ENCODE measurements around the gene ADAMTS6.
"Not testable (repeated sequence)": the region's sequence is repeated elsewhere in the genome, so short reads cannot be mapped to it uniquely, and the experiment has no call there.

ADAMTS6 gene

GRCh38 chr5:65199993-65200675 lies 281.6 kb downstream of the ADAMTS6 start:
- in situ Hi-C loops (cut with MboI; ENCODE audit: low sequenced_read_pairs), result no loop called here

DNA sequence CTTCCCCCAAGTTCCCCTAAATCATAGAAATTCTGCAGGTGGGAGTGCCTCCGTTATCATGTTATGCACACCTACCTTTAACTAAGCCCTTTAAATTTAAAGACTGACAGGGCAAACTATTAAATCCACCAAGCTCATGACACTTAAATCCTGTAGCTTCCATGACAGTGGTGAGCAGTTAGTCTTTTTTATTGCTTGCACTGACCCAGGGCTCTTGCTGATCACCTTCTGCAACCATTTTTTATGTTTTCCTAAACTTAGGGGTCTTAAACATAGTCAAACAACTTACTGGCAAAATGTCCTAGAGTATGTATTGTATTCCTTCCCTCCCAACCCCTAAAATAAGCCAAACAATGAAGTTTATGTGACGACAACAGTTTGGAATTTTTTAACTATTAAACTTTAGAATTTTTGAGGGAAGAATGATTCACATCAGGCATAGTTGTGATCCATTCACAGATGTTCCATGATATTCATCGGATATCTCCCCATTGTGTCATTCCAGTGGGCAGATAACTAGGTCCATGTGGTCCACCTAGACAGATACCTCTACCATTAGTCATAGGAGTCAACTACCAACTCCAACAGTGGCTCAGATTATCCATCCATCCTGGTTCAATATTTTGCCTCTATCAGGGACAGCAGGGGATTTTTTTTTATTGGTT lies 283.1 kb downstream of the ADAMTS6 start:
- in situ Hi-C loops (cut with MboI; ENCODE audit: low sequenced_read_pairs), result no loop called here

GRCh38 chr5:65197531-65198455 lies 283.9 kb downstream of the ADAMTS6 start:
- in situ Hi-C loops (cut with MboI; ENCODE audit: low sequenced_read_pairs), result no loop called here

- in situ Hi-C loops (cut with MboI; ENCODE audit: low sequenced_read_pairs), result no loop called here
These were observed 286.8 kb downstream of the ADAMTS6 start for GRCh38 chr5:65194871-65195270.

DNA sequence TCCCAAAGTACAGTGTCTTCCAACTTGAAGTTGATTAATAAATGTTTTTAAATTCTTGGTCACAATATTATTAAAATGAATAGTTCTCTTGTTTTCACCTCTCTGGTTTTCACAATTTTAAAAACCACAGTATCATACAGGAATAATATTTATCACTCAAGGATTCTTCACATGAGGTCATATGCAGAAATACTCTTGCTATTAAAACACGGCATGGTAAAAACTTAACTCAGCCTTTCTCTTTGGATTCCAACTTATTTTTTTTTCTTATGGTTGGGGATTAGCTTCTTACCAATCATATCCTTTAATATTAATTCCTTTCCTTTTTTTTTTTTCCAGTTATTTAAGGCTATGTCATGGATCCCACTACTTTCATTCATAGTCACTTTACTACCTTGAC lies 289.4 kb downstream of the ADAMTS6 start:
- in situ Hi-C loops (cut with MboI; ENCODE audit: low sequenced_read_pairs), result no loop called here

DNA sequence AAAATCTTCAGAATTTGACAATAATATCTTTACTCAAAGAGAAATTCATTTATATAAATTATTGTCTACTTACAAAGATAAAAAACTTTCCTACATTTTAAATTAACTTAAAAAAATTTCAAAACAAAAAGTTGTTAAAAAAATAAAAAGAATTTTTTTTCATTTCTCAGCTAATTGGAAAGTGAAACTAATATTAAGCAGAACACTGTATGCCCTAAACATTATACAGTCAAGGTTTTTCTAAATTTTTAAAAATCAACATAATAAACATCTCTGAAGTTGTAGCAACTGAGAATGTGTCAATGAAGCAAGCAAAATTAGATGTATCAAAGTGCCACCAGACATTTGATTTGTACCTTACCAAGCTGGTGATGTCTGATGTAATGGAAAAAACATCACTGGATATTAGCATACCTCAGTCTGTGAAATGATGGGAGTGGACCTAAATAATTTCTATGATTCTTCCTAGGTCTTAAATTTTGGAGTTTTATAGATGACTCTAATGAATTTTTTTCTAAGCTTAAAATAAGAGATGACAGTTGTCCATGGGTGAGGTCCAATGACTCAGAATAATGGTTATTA lies 290.1 kb downstream of the ADAMTS6 start:
- in situ Hi-C loops (cut with MboI; ENCODE audit: low sequenced_read_pairs), result no loop called here

- in situ Hi-C loops (cut with MboI; ENCODE audit: low sequenced_read_pairs), result no loop called here
These were observed 291.2 kb downstream of the ADAMTS6 start for GRCh38 chr5:65190328-65191053.

DNA sequence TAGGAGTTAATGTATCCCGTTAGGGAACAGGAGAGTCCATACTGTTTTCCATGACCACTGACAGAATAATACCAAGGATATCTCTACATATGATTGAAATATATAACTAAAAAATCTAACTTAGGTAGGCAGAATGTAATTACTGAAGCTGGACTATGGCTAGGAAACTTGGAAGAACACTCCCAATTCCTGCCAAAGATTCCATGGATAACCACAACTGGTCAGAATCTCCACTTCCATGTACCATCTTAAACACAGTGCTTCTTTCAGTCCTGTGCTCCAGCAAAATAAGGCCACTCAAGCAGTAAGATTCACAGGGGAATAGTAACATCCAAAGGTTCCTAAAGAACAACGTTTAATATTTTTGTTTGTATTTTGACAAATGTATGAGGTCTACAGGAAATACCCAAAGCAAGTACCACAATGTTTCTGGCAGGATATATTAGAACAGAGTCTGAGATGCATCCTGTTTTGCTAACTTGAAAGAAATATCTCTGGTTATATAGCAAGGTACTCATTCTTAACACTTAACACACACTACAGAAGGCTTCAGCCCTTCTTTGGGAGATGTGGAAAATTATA lies 295.0 kb downstream of the ADAMTS6 start:
- in situ Hi-C loops (cut with MboI; ENCODE audit: low sequenced_read_pairs), result no loop called here

DNA sequence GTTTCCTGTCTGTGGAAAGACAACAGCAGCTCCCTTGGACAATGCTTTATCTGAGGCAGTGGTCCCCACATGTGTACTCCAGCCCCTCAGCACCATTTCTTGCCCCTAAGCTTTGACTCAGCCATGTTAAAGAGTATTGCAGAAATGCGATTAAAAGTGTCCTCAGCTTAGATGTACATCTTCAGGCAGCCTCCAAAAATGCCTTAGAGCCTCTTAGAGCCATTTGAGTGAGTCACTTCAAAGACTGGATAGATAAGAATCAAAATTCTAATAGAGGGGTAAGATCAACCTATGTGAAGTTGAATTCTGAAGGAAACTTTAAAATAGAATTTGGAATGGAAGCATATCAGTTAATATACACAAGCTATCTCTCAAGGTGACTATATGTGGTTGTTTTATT lies 296.3 kb downstream of the ADAMTS6 start:
- in situ Hi-C loops (cut with MboI; ENCODE audit: low sequenced_read_pairs), result no loop called here

DNA sequence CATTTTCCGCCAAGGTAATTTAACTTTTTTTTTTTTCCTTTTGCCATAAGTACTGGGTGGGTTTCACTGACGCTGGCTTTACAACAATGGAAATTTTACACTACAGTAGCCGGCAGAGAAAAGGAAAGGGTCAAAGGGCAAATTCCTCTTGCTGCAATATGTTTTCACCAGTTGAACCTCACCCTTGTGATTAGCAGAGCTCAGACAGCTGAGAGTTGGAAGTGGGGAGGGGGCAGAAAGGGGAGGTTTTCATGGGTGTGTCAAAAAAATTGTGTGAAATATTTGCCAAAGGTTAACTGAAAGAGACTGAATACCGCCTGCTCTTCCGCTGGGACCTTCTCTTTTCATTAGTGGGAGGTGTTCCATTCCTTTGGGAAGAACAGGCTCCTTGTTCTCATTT lies 296.9 kb downstream of the ADAMTS6 start:
- in situ Hi-C loops (cut with MboI; ENCODE audit: low sequenced_read_pairs), result no loop called here

DNA sequence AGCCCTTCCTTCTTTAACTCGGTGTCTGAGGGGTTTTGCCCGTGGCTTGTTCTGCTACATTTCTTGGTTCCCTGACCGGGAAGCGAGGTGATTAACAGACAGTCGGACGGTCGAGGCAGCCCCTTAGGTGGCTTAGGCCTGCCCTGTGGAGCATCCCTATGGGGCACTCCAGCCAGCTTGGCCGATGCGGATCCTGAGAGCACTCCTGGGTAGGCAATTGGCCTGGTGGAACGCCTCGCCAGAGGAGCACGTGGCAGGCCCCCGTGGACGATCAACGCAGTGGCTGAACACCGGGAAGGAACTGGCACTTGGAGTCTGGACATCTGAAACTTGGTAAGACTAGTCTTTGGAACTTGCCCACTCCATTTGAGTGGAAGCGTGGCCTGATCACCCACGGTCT lies 307.5 kb downstream of the ADAMTS6 start:
- in situ Hi-C loops (cut with MboI; ENCODE audit: low sequenced_read_pairs), result not testable (repeated sequence)

DNA sequence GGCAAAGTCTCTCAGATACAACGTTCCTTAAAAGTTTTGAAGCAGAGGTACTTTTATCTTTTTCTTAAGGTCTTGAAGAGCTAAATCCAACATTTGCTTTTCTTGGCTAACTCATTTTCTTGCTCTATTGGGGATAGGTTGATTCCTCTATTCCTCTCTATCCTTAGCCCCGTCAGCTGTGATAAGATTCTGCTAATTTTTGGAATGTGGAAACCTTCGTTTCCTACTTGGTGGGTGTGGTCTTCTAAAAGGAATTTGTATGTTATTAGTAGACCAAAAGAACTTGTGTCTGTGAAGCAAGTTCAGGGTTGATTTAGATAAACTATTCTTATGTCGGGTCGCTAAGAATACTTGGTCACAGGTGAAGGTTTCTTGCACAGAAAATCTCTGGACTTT lies 308.6 kb downstream of the ADAMTS6 start:
- in situ Hi-C loops (cut with MboI; ENCODE audit: low sequenced_read_pairs), result no loop called here

- in situ Hi-C loops (cut with MboI; ENCODE audit: low sequenced_read_pairs), result no loop called here
These were observed 309.1 kb downstream of the ADAMTS6 start for GRCh38 chr5:65172486-65173129.

- in situ Hi-C loops (cut with MboI; ENCODE audit: low sequenced_read_pairs), result no loop called here
These were observed 310.1 kb downstream of the ADAMTS6 start for GRCh38 chr5:65171645-65172044.

GRCh38 chr5:65163698-65164097 lies 318.0 kb downstream of the ADAMTS6 start:
- in situ Hi-C loops (cut with MboI; ENCODE audit: low sequenced_read_pairs), result no loop called here

DNA sequence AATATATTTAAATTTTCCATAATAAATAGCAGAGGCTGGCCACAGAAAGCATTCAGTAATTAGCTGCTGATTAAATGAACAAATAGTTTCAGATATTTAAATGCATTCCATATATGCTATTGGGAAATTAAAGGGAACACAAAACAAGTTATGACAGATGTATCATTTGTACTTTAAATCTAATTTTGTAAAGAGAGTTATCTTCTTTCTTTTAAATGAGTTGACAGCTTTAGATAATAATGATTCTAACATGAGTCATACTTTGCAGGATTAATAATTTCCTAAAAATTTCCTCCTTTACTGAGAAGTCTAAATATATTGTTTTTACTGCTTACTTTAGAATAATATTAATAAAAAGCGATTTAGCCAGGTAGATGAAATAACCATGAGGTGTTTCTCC lies 320.1 kb downstream of the ADAMTS6 start:
- in situ Hi-C loops (cut with MboI; ENCODE audit: low sequenced_read_pairs), result no loop called here

DNA sequence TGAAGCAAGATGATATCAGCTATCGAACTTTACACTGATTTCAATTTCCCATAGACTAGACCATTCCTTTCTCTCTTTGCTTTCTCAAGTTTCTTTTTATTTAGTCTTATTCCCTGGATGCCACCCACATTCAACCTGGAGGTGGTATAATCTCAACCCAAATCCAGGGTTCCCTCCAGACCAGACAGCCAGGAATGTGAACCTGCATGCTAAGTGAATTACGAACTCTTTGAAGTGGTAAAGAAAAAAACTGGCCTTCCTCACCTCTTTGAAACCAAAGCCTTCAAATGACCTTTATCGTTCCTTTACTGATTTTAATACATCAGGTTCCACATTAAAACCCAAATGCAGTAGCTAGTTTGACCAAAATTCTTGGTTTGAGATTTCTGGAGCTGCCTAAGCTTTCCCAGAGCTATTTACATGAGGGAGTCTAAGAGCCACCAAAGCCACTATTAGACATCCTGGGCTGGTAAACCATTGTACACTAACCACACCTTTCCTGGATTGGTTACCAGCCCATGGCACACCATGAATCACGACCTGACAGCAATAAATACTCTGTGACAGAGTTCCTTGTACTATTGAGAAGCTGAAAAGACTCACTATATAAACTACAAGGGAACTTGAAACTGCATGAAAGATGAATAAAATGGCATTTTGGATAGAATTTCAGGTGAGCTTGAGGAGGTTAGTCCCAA lies 323.7 kb downstream of the ADAMTS6 start:
- in situ Hi-C loops (cut with MboI; ENCODE audit: low sequenced_read_pairs), result no loop called here

- in situ Hi-C loops (cut with MboI; ENCODE audit: low sequenced_read_pairs), result no loop called here
These were observed 324.8 kb downstream of the ADAMTS6 start for GRCh38 chr5:65156933-65157332.

DNA sequence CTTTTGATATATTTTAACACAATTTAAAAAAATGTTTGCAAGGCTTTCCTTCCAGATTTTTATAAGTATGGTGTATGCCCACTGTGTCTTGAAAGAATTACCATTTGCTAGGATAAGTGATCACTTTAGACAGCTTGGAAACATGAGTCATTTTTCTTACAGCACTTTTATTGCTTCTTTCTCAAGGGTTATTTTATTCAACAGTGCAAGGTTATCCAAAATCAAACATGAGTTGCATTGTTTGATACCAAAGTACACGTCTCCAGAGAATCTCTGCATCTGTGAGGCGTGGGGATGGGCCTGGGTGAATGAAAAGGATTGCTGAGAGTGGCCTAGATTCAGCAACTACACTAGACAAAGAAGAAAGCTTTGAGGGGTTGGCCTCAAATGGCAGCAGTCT lies 329.6 kb downstream of the ADAMTS6 start:
- in situ Hi-C loops (cut with MboI; ENCODE audit: low sequenced_read_pairs), result no loop called here

Measured in hTERT RPE-1 (cell line).